HG03045 (cell line): ENCODE results near the gene C16orf86.
A peak's percentile ranks its signal among the peaks of the same experiment; 100 is the strongest.

Experiments
- ATAC-seq: cut with Tn5 transposase; IDR thresholded peaks from one replicate; pipeline ENCODE4 v1.9.1; 2021; ENCODE audit warnings: mild to moderate bottlenecking, moderate library complexity; ENCODE audit not compliant: unreplicated experiment

C16orf86 gene

GRCh38 chr16:67665598-67665997 is 1.0 kb upstream of the C16orf86 start:
- no peak for ATAC-seq

- ATAC-seq = peak; percentile 6
These were observed 522 bp upstream of the C16orf86 start for GRCh38 chr16:67666032-67666551.

- ATAC-seq = no peak
These were observed 821 bp downstream of the C16orf86 start for GRCh38 chr16:67667453-67667816.

GRCh38 chr16:67667817-67668494 is 1.3 kb downstream of the C16orf86 start:
- peak; percentile 57 for ATAC-seq

GRCh38 chr16:67668495-67669157 is 2.0 kb downstream of the C16orf86 start:
- ATAC-seq = no peak

- no peak for ATAC-seq
These were observed 3.0 kb downstream of the C16orf86 start for GRCh38 chr16:67669499-67670101.

- ATAC-seq = no peak
These were observed 5.7 kb downstream of the C16orf86 start for GRCh38 chr16:67672306-67672705.

GRCh38 chr16:67672739-67673662 is 6.4 kb downstream of the C16orf86 start:
- no peak for ATAC-seq

GRCh38 chr16:67673712-67674580 is 7.3 kb downstream of the C16orf86 start:
- no peak for ATAC-seq

GRCh38 chr16:67674851-67675578 is 8.4 kb downstream of the C16orf86 start:
- no peak for ATAC-seq

GRCh38 chr16:67675579-67675935 is 8.9 kb downstream of the C16orf86 start:
- no peak for ATAC-seq

GRCh38 chr16:67675999-67676398 is 9.4 kb downstream of the C16orf86 start:
- no peak for ATAC-seq

- ATAC-seq = no peak
These were observed 9.9 kb downstream of the C16orf86 start for GRCh38 chr16:67676516-67676915.

GRCh38 chr16:67676939-67677338 is 10.3 kb downstream of the C16orf86 start:
- no peak for ATAC-seq

GRCh38 chr16:67677712-67678111 is 11.1 kb downstream of the C16orf86 start:
- ATAC-seq = no peak

- ATAC-seq = no peak
These were observed 11.9 kb downstream of the C16orf86 start for GRCh38 chr16:67678354-67679023.

GRCh38 chr16:67679935-67680897 is 13.6 kb downstream of the C16orf86 start:
- ATAC-seq = no peak

- ATAC-seq = no peak
These were observed 17.2 kb downstream of the C16orf86 start for GRCh38 chr16:67683767-67684166.
